Adrenal gland (tissue), 12 donors: ENCODE results near the gene MEI4. TPM values are rescaled to one million over a fixed set of nuclear protein-coding genes. Genes with fewer than 3 reads are reported as not detected.

Source experiments
- DNase-seq, 7 donors: peaks; one replicate each; pipeline ENCODE4 v3.0.0-alpha.2; 2019 to 2020
- H3K27ac ChIP-seq, 5 donors: fragments of 200-600 bp; sonication (generic) in 4 of 5; 1 replicate in 3 of 5; 2 replicates in 2 of 5; pipeline versions ENCODE4 v1.5.1 to v1.8.0; 2016 to 2020; ENCODE audit warnings: mild to moderate bottlenecking in 1 of 5
- H3K27me3 ChIP-seq: fragments of 200-600 bp; 2 replicates; pipeline ENCODE4 v1.8.0; 2021
- H3K36me3 ChIP-seq, 2 donors: fragments of 200-600 bp; replicated peaks in 1 of 2; 1 replicate in 1 of 2; 2 replicates in 1 of 2; pipeline versions ENCODE4 v1.5.1 to v1.8.0; 2018 to 2022
- H3K4me1 ChIP-seq, 2 donors: fragments of 200-600 bp; replicated peaks in 1 of 2; 1 replicate in 1 of 2; 2 replicates in 1 of 2; pipeline versions ENCODE4 v1.5.1 to v1.8.0; 2018 to 2021
- H3K4me3 ChIP-seq, 4 donors: fragments of 200-600 bp; sonication (generic) in 3 of 4; one replicate each; pipeline ENCODE4 v1.5.1; 2016 to 2018
- H3K9me3 ChIP-seq, 3 donors: fragments of 200-600 bp; sonication (generic) in 1 of 3; replicated peaks in 1 of 3; 1 replicate in 2 of 3; 2 replicates in 1 of 3; pipeline versions ENCODE4 v1.5.1 to v1.8.0; 2016 to 2021
- POLR2A ChIP-seq, 2 donors: fragments of 450-650 bp; IDR thresholded peaks; one replicate each; pipeline ENCODE4 v1.6.1; 2017; ENCODE audit warnings: antibody characterized with exemption in 2 of 2, mild to moderate bottlenecking in 2 of 2, moderate library complexity in 1 of 2
- WGBS, 4 donors: extraction: QIAGEN DNeasy Blood & Tissue Kit in 2 of 4; methylation state at CpG; one replicate each; pipeline versions ENCODE4 v1.1.5 to v1.1.7; 2013 to 2017; 5-methylcytosine and 5-hydroxymethylcytosine counted together
- intact Hi-C, 2 donors: fragments of 100-400 bp; cut with DNase I; formaldehyde crosslinking; loops; one replicate each; pipeline versions ENCODE4 v1.14.1 to v1.15.0; 2022 to 2023
- polyA plus RNA-seq, 3 donors: library from polyadenylated mRNA; stranded (reverse); fragments of 200-250 nt in 2 of 3; fragments of 350-450 nt in 1 of 3; fragmentation: Illumina TruSeq in 1 of 3; extraction: RNeasy Lipid Tissue Mini Kit (QIAGEN cat#74804) in 1 of 3; gene quantifications; one replicate each; pipeline ENCODE4 v1.2.3, GENCODE V29; 2013 to 2014
- total RNA-seq, 9 donors: library from RNA; depleted of rRNA in 4 of 9; stranded (reverse); fragments of >200 nt in 4 of 9; fragments of 120-200 nt in 1 of 9; fragmentation: NEBNext Ultra II Directional in 1 of 9; extraction: Animal tissue kit (Norgen Biotek cat#: 25700) in 1 of 9; gene quantifications; one replicate each; pipeline versions ENCODE4 v1.1.0 to v1.2.4, GENCODE V29; 2013 to 2023
- TF ChIP-seq, protein P1 (sequence below), 6 experiments: fragments of 450-650 bp in 4 of 6; fragments of 200-600 bp in 2 of 6; sonication (generic) in 1 of 6; IDR thresholded peaks; 1 replicate in 5 of 6; 2 replicates in 1 of 6; pipeline versions ENCODE4 v1.5.1 to v1.8.0; 2016 to 2021; ENCODE audit warnings: antibody characterized with exemption in 6 of 6, mild to moderate bottlenecking in 2 of 6, moderate library complexity in 1 of 6
- donor health status: healthy with polysubstance abuse.
- donor health status: Bipolar disorder and iron deficiency.
- donor health status: DM: yes; HTN: yes; CAD: no.
- donor health status: DM: no; HTN: no; CAD: no.
- donor health status: DM: no; HTN: no; CAD: no.
- donor health status: DM: yes; HTN: yes; CAD: no.

MEI4 gene
- total and polyA plus RNA-seq, 12 donors = 0.16 to 2.8 (median 0.66) TPM

- DNase-seq = no peak
- no peaks in the 10 kb centered on the region for H3K9me3 ChIP-seq
- 82 to 94% (median 90%) methylated on average over 1 of the region's 1 CpG for WGBS, 4 donors
- H3K4me3 ChIP-seq = no peak overlapping the region
- H3K36me3 ChIP-seq = no peaks in the 10 kb centered on the region
- TF ChIP-seq, protein P1, sequence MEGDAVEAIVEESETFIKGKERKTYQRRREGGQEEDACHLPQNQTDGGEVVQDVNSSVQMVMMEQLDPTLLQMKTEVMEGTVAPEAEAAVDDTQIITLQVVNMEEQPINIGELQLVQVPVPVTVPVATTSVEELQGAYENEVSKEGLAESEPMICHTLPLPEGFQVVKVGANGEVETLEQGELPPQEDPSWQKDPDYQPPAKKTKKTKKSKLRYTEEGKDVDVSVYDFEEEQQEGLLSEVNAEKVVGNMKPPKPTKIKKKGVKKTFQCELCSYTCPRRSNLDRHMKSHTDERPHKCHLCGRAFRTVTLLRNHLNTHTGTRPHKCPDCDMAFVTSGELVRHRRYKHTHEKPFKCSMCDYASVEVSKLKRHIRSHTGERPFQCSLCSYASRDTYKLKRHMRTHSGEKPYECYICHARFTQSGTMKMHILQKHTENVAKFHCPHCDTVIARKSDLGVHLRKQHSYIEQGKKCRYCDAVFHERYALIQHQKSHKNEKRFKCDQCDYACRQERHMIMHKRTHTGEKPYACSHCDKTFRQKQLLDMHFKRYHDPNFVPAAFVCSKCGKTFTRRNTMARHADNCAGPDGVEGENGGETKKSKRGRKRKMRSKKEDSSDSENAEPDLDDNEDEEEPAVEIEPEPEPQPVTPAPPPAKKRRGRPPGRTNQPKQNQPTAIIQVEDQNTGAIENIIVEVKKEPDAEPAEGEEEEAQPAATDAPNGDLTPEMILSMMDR (IDR thresholded peaks at IDR 0.05) = no peak
- no peak for TF ChIP-seq POLR2A (IDR thresholded peaks at IDR 0.05)
- no peaks in the 10 kb centered on the region for H3K4me1 ChIP-seq
- intact Hi-C loops = no loop called here
- no peak overlapping the region for H3K27ac ChIP-seq
- no peaks in the 10 kb centered on the region for H3K27me3 ChIP-seq
Measured at GRCh38 chr6:77965449-77965848, 312.6 kb downstream of the MEI4 start.

GRCh38 chr6:77972334-77972733, 319.5 kb downstream of the MEI4 start:
- no peak overlapping the region for H3K4me3 ChIP-seq
- no peak for DNase-seq
- no peaks in the 10 kb centered on the region for H3K4me1 ChIP-seq
- no peak overlapping the region for H3K27ac ChIP-seq
- H3K36me3 ChIP-seq = no peaks in the 10 kb centered on the region
- H3K9me3 ChIP-seq = no peaks in the 10 kb centered on the region
- intact Hi-C loops = no loop called here
- no peaks in the 10 kb centered on the region for H3K27me3 ChIP-seq
- no peak for TF ChIP-seq POLR2A (IDR thresholded peaks at IDR 0.05)
- TF ChIP-seq, protein P1 (IDR thresholded peaks at IDR 0.05) = no peak

Other genes with a start within 250 kb of the MEI4 start
- gene HTR1B, start 189.5 kb upstream of the MEI4 start, total RNA-seq = under 1 TPM in 4 of 9 donors, not detected in 5; 0.06 to 0.91 (median 0.56) TPM
- under 1 TPM; 0.07 to 0.57 (median 0.24) TPM for gene HTR1B, start 189.5 kb upstream of the MEI4 start, polyA plus RNA-seq